H9 (cell line): ENCODE measurements around the gene ABCA13. TPM values are rescaled to one million over a fixed set of nuclear protein-coding genes. Genes with fewer than 3 reads are reported as not detected.

ENCODE experiments used
- DNase-seq: peaks from one replicate; pipeline ENCODE4 v3.0.0-alpha.2; 2017
- H2AFZ ChIP-seq: one replicate; pipeline ENCODE4 v1.6.1; 2013; ENCODE audit warnings: mild to moderate bottlenecking, low read length, control low read depth, moderate library complexity
- H2AK5ac ChIP-seq: 2 replicates; pipeline ENCODE4 v1.6.1; 2013; ENCODE audit warnings: low read length, control low read depth, mixed read lengths; ENCODE audit not compliant: insufficient read length
- H2BK120ac ChIP-seq: one replicate; pipeline ENCODE4 v1.6.1; 2013; ENCODE audit warnings: low read depth, mild to moderate bottlenecking, low read length, control low read depth, inconsistent platforms; ENCODE audit not compliant: poor library complexity, severe bottlenecking
- H2BK12ac ChIP-seq: 2 replicates; pipeline ENCODE4 v1.6.1; 2013; ENCODE audit warnings: low read length, control low read depth, mixed read lengths, low read depth; ENCODE audit not compliant: insufficient read length
- H2BK15ac ChIP-seq: 2 replicates; pipeline ENCODE4 v1.6.1; 2013; ENCODE audit warnings: low read depth, low read length, control low read depth
- H2BK20ac ChIP-seq: one replicate; pipeline ENCODE4 v1.6.1; 2013; ENCODE audit warnings: low read depth, mild to moderate bottlenecking, low read length, control low read depth, inconsistent platforms; ENCODE audit not compliant: poor library complexity, severe bottlenecking
- H2BK5ac ChIP-seq: 2 replicates; pipeline ENCODE4 v1.6.1; 2013; ENCODE audit warnings: low read length, control low read depth, mixed read lengths; ENCODE audit not compliant: insufficient read length
- H3K14ac ChIP-seq: 2 replicates; pipeline ENCODE4 v1.6.1; 2013; ENCODE audit warnings: low read length, control low read depth; ENCODE audit not compliant: insufficient read depth
- H3K18ac ChIP-seq: 2 replicates; pipeline ENCODE4 v1.6.1; 2013; ENCODE audit warnings: low read depth, mild to moderate bottlenecking, mixed read lengths, low read length, control low read depth; ENCODE audit not compliant: insufficient read length
- H3K23ac ChIP-seq: 2 replicates; pipeline ENCODE4 v1.6.1; 2013; ENCODE audit warnings: low read length, control low read depth, mixed read lengths, low read depth; ENCODE audit not compliant: insufficient read length
- H3K23me2 ChIP-seq: 2 replicates; pipeline ENCODE4 v1.6.1; 2013; ENCODE audit warnings: low read depth, mild to moderate bottlenecking, mixed read lengths, low read length, control low read depth; ENCODE audit not compliant: insufficient read length, poor library complexity, severe bottlenecking
- H3K27ac ChIP-seq: 2 replicates; pipeline ENCODE4 v1.5.1; 2013; ENCODE audit warnings: low read length, control low read depth, mixed read lengths, low read depth; ENCODE audit not compliant: insufficient read length
- H3K27me3 ChIP-seq: 2 replicates; pipeline ENCODE4 v1.6.1; 2013; ENCODE audit warnings: low read length, control low read depth, inconsistent platforms; ENCODE audit not compliant: insufficient read depth
- H3K4ac ChIP-seq: 2 replicates; pipeline ENCODE4 v1.6.1; 2013; ENCODE audit warnings: low read depth, mild to moderate bottlenecking, control low read depth, inconsistent platforms, low read length, moderate library complexity
- H3K4me1 ChIP-seq: 2 replicates; pipeline ENCODE4 v1.6.1; 2013; ENCODE audit warnings: low read length, control low read depth, inconsistent platforms; ENCODE audit not compliant: insufficient read depth
- H3K4me2 ChIP-seq: 2 replicates; pipeline ENCODE4 v1.6.1; 2013; ENCODE audit warnings: low read length, control low read depth, mixed read lengths; ENCODE audit not compliant: insufficient read length, insufficient read depth
- H3K56ac ChIP-seq: 2 replicates; pipeline ENCODE4 v1.6.1; 2013; ENCODE audit warnings: low read depth, mild to moderate bottlenecking, mixed read lengths, low read length, control low read depth; ENCODE audit not compliant: insufficient read length
- H3K79me1 ChIP-seq: 2 replicates; pipeline ENCODE4 v1.6.1; 2013; ENCODE audit warnings: low read depth, mild to moderate bottlenecking, moderate library complexity, low read length, control low read depth, inconsistent platforms; ENCODE audit not compliant: insufficient read depth, poor library complexity, severe bottlenecking
- H3K79me2 ChIP-seq: 2 replicates; pipeline ENCODE4 v1.6.1; 2013; ENCODE audit warnings: low read length, control low read depth, inconsistent platforms; ENCODE audit not compliant: insufficient read depth
- H3K9ac ChIP-seq: 2 replicates; pipeline ENCODE4 v1.6.1; 2013; ENCODE audit warnings: low read length, control low read depth, mixed read lengths; ENCODE audit not compliant: insufficient read length; ENCODE audit errors: extremely low read depth
- H3K9me3 ChIP-seq: one replicate; pipeline ENCODE4 v1.6.1; 2013; ENCODE audit warnings: low read depth, low read length, inconsistent platforms; ENCODE audit not compliant: control insufficient read depth
- H3T11ph ChIP-seq: one replicate; pipeline ENCODE4 v1.6.1; 2013; ENCODE audit warnings: mild to moderate bottlenecking, low read length, control low read depth, inconsistent platforms
- H4K20me1 ChIP-seq: one replicate; pipeline ENCODE4 v1.6.1; 2013; ENCODE audit not compliant: control insufficient read depth, insufficient read length, insufficient read depth
- H4K5ac ChIP-seq: 2 replicates; pipeline ENCODE4 v1.6.1; 2013; ENCODE audit warnings: low read depth, mild to moderate bottlenecking, mixed read lengths, low read length, control low read depth; ENCODE audit not compliant: insufficient read length
- H4K8ac ChIP-seq: replicated peaks from 2 replicates; pipeline ENCODE4 v1.6.1; 2013; ENCODE audit warnings: low read length, control low read depth, mixed read lengths, low read depth; ENCODE audit not compliant: insufficient read length
- H4K91ac ChIP-seq: 2 replicates; pipeline ENCODE4 v1.6.1; 2013; ENCODE audit warnings: low read depth, mild to moderate bottlenecking, moderate library complexity, mixed read lengths, low read length, control low read depth; ENCODE audit not compliant: insufficient read length
- H3K27ac Mint-ChIP-seq, 3 experiments: 2 replicates in 2 of 3; 3 replicates in 1 of 3; pipeline ENCODE4 v1.8.0; 2020 to 2021; ENCODE audit warnings: mixed read lengths in 3 of 3, mild to moderate bottlenecking in 1 of 3, moderate library complexity in 1 of 3
- H3K27me3 Mint-ChIP-seq: 2 replicates; pipeline ENCODE4 v1.8.0; 2021; ENCODE audit warnings: low read depth, mild to moderate bottlenecking, moderate library complexity, mixed read lengths
- H3K36me3 Mint-ChIP-seq, 3 experiments: 2 replicates in 2 of 3; 3 replicates in 1 of 3; pipeline ENCODE4 v1.8.0; 2020 to 2021; ENCODE audit warnings: low read depth in 3 of 3, mixed read lengths in 3 of 3; ENCODE audit not compliant: insufficient read depth in 1 of 3
- H3K4me1 Mint-ChIP-seq, 2 experiments: 2 replicates each; pipeline ENCODE4 v1.8.0; 2020; ENCODE audit warnings: mixed read lengths in 2 of 2
- H3K4me3 Mint-ChIP-seq, 2 experiments: 2 replicates in 1 of 2; 3 replicates in 1 of 2; pipeline ENCODE4 v1.8.0; 2020 to 2021; ENCODE audit warnings: mild to moderate bottlenecking in 2 of 2, mixed read lengths in 2 of 2, moderate library complexity in 1 of 2
- H3K9me3 Mint-ChIP-seq, 2 experiments: 2 replicates in 1 of 2; 3 replicates in 1 of 2; pipeline ENCODE4 v1.8.0; 2020; ENCODE audit warnings: mild to moderate bottlenecking in 2 of 2, mixed read lengths in 2 of 2, moderate library complexity in 1 of 2
- CTCF ChIP-seq: fragments of 200-600 bp; sonication (generic); conservative IDR thresholded peaks from 3 replicates; pipeline ENCODE4 v1.8.0; 2021; ENCODE audit warnings: antibody characterized with exemption, mild to moderate bottlenecking
- WGBS: extraction: QIAGEN DNeasy Blood & Tissue Kit; methylation state at CpG from one replicate; pipeline ENCODE4 v1.1.7; 2013; ENCODE audit warnings: missing lambda C conversion rate, low lambda C conversion rate, mixed read lengths; ENCODE audit not compliant: insufficient read length; ENCODE audit errors: extremely low coverage; 5-methylcytosine and 5-hydroxymethylcytosine counted together
- total RNA-seq: library from RNA; stranded (reverse); gene quantifications from 2 replicates; pipeline ENCODE4 v1.2.1, GENCODE V29; 2021

Gene ABCA13
- total RNA-seq, 1 experiment from 2014 or later = 0.11 TPM

- Histone ChIP-seq H2BK20ac (no peak overlapping the region), H3K27ac (no peak overlapping the region), H3K23me2 (no peaks in the 10 kb centered on the region), H4K5ac (no peak overlapping the region), H3T11ph (no peak overlapping the region), H2BK12ac (no peak overlapping the region), H2AK5ac (no peak overlapping the region), H2BK5ac (no peak overlapping the region), H3K23ac (no peak overlapping the region), H3K79me1 (no peaks in the 10 kb centered on the region), H3K27me3 (no peaks in the 10 kb centered on the region), H3K4me2 (no peak overlapping the region), H4K20me1 (no peaks in the 10 kb centered on the region), H3K4me1 (no peaks in the 10 kb centered on the region), H4K91ac (no peak overlapping the region), H3K18ac (no peak overlapping the region), H3K9ac (no peak overlapping the region), H3K79me2 (no peaks in the 10 kb centered on the region), H3K56ac (no peak overlapping the region), H2BK120ac (no peak overlapping the region), H3K9me3 (no peaks in the 10 kb centered on the region), H2BK15ac (no peak overlapping the region), H4K8ac (no peak overlapping the region), H3K14ac (no peak overlapping the region), H2AFZ (no peak overlapping the region), H3K4ac (no peak overlapping the region)
- TF ChIP-seq CTCF = no peak
- DNase-seq = no peak
- no peak overlapping the region for H3K4me3 Mint-ChIP-seq
- no peaks in the 10 kb centered on the region for H3K36me3 Mint-ChIP-seq
- no peaks in the 10 kb centered on the region for H3K9me3 Mint-ChIP-seq
- H3K27ac Mint-ChIP-seq = no peak overlapping the region
- H3K27me3 Mint-ChIP-seq = no peaks in the 10 kb centered on the region
- no CpG with 5 or more reads among the region's 4 CpGs for WGBS
- H3K4me1 Mint-ChIP-seq = peaks cover 4 to 5% of the 10 kb centered on the region in 2 experiments; a peak in 2 of 4 replicates
Measured at GRCh38 chr7:48259463-48260280, 88.4 kb downstream of the ABCA13 start.
